Upper lobe of right lung (tissue), 1 donor: Measurements from ENCODE around the gene ZNF324. TPM values are rescaled to one million over a fixed set of nuclear protein-coding genes. Genes with fewer than 3 reads are reported as not detected.

ENCODE experiments used
- ATAC-seq: fragments of 200-7000 bp; cut with Tn5 transposase; one replicate; pipeline ENCODE4 v1.9.1; 2020; ENCODE audit warnings: mild to moderate bottlenecking, moderate library complexity
- DNase-seq: peaks from one replicate; pipeline ENCODE4 v3.0.0-alpha.2; 2020
- H3K27ac ChIP-seq: fragments of 200-600 bp; one replicate; pipeline ENCODE4 v1.8.0; 2022
- H3K27me3 ChIP-seq: fragments of 200-600 bp; one replicate; pipeline ENCODE4 v1.8.0; 2022; ENCODE audit warnings: mild to moderate bottlenecking
- H3K36me3 ChIP-seq: fragments of 200-600 bp; one replicate; pipeline ENCODE4 v1.8.0; 2022
- H3K4me1 ChIP-seq: fragments of 200-600 bp; one replicate; pipeline ENCODE4 v1.8.0; 2022
- H3K4me3 ChIP-seq: fragments of 200-600 bp; one replicate; pipeline ENCODE4 v1.8.0; 2022; ENCODE audit warnings: mild to moderate bottlenecking
- H3K9me3 ChIP-seq: fragments of 200-600 bp; one replicate; pipeline ENCODE4 v1.8.0; 2022
- CTCF ChIP-seq: fragments of 200-600 bp; IDR thresholded peaks from one replicate; pipeline ENCODE4 v1.8.0; 2022; ENCODE audit warnings: antibody characterized with exemption
- intact Hi-C: fragments of 100-400 bp; cut with DNase I; formaldehyde crosslinking; loops from one replicate; pipeline ENCODE4 v1.11.0; 2022
- total RNA-seq: library from RNA; stranded (reverse); fragmentation: NEBNext Ultra II Directional; extraction: Animal tissue kit (Norgen Biotek cat#: 25700); gene quantifications from one replicate; pipeline ENCODE4 v1.2.1, GENCODE V29; 2021
- donor health status: DM: no; HTN: yes; CAD: no; lungs with severe emphysema.

Gene ZNF324
- total RNA-seq, 1 donor from 2014 or later = 11.7 TPM

- TF ChIP-seq CTCF = no peak
- Histone ChIP-seq H3K27ac (peak overlapping the region; percentile 66), H3K27me3 (no peaks in the 10 kb centered on the region), H3K36me3 (peaks cover 20% of the 10 kb centered on the region), H3K9me3 (no peaks in the 10 kb centered on the region), H3K4me3 (no peak overlapping the region), H3K4me1 (peaks cover 20% of the 10 kb centered on the region)
- intact Hi-C loops = no loop called here
- ATAC-seq (no peak), DNase-seq (no peak)
Observed at GRCh38 chr19:58513213-58513693, 46.4 kb downstream of the ZNF324 start.

GRCh38 chr19:58513694-58514563 is 47.0 kb downstream of the ZNF324 start:
- intact Hi-C loops = no loop called here
- Histone ChIP-seq H3K4me1 (peaks cover 25% of the 10 kb centered on the region), H3K36me3 (peaks cover 20% of the 10 kb centered on the region), H3K9me3 (no peaks in the 10 kb centered on the region), H3K27me3 (no peaks in the 10 kb centered on the region), H3K27ac (peak overlapping the region; percentile 66), H3K4me3 (peak overlapping the region; percentile 44)
- DNase-seq (peak; percentile 97), ATAC-seq (peak; percentile 95)
- peak; percentile 92 for TF ChIP-seq CTCF

GRCh38 chr19:58514564-58515022 is 47.7 kb downstream of the ZNF324 start:
- no peaks in the 10 kb centered on the region for H3K9me3 ChIP-seq
- H3K4me3 ChIP-seq = peak overlapping the region; percentile 44
- no peaks in the 10 kb centered on the region for H3K27me3 ChIP-seq
- H3K36me3 ChIP-seq = peaks cover 20% of the 10 kb centered on the region
- TF ChIP-seq CTCF = no peak
- no peak for ATAC-seq
- H3K27ac ChIP-seq = peak overlapping the region; percentile 66
- peaks cover 25% of the 10 kb centered on the region for H3K4me1 ChIP-seq
- no peak for DNase-seq
- intact Hi-C loops = no loop called here

- Histone ChIP-seq H3K27me3 (no peaks in the 10 kb centered on the region), H3K4me3 (no peak overlapping the region), H3K4me1 (peaks cover 26% of the 10 kb centered on the region), H3K27ac (no peak overlapping the region), H3K36me3 (peaks cover 20% of the 10 kb centered on the region), H3K9me3 (no peaks in the 10 kb centered on the region)
- intact Hi-C loops = no loop called here
- no peak for TF ChIP-seq CTCF
- no peak for DNase-seq
- ATAC-seq = no peak
Observed at GRCh38 chr19:58515259-58515658, 48.4 kb downstream of the ZNF324 start.

GRCh38 chr19:58516246-58516836 is 49.5 kb downstream of the ZNF324 start:
- peaks cover 30% of the 10 kb centered on the region for H3K4me1 ChIP-seq
- no peak overlapping the region for H3K27ac ChIP-seq
- no peak overlapping the region for H3K4me3 ChIP-seq
- H3K27me3 ChIP-seq = no peaks in the 10 kb centered on the region
- no peaks in the 10 kb centered on the region for H3K9me3 ChIP-seq
- intact Hi-C loops = no loop called here
- H3K36me3 ChIP-seq = peaks cover 20% of the 10 kb centered on the region
- DNase-seq (no peak), ATAC-seq (no peak)
- no peak for TF ChIP-seq CTCF
